OCI-LY7 (cell line): Measurements from ENCODE around the gene SPR. TPM values are rescaled to one million over a fixed set of nuclear protein-coding genes. Genes with fewer than 3 reads are reported as not detected.
A peak's percentile ranks its signal among the peaks of the same experiment; 100 is the strongest.

Source experiments
- BruUV-seq: library from RNA; stranded (reverse); fragments of 400-500 nt; replicated peaks from 2 replicates; lab custom pipeline; 2021; lab: Mats Ljungman, UMichigan
- CTCF ChIA-PET: fragments of 300-600 bp; sonication (Branson Sonifier 250); formaldehyde crosslinking; loops from one replicate; lab custom pipeline; 2022; ENCODE audit warnings: antibody characterized with exemption; ENCODE audit not compliant: unreplicated experiment; lab: Charles Lee
- POLR2A ChIA-PET: fragments of 300-600 bp; sonication (Branson Sonifier 250); formaldehyde crosslinking; loops from one replicate; lab custom pipeline; 2022; ENCODE audit warnings: antibody characterized with exemption; lab: Charles Lee
- DNase-seq: peaks from one replicate; pipeline ENCODE4 v3.0.0-alpha.2; 2015; ENCODE audit warnings: low spot score
- H2AFZ ChIP-seq: fragments of 200-600 bp; sonication (generic), shearing (Covaris generic); 2 replicates; pipeline ENCODE4 v1.6.1; 2014; ENCODE audit warnings: mild to moderate bottlenecking, antibody characterized with exemption, low read length, moderate library complexity
- H3K27ac ChIP-seq: fragments of 200-600 bp; sonication (generic); 2 replicates; pipeline ENCODE4 v1.5.1; 2014; ENCODE audit warnings: mixed run types, low read depth, mild to moderate bottlenecking, moderate library complexity, low read length, inconsistent platforms; ENCODE audit not compliant: poor library complexity, severe bottlenecking
- H3K36me3 ChIP-seq: fragments of 200-600 bp; sonication (generic); 2 replicates; pipeline ENCODE4 v1.6.1; 2014; ENCODE audit warnings: mild to moderate bottlenecking, antibody characterized with exemption, low read length, moderate library complexity, mixed read lengths; ENCODE audit not compliant: insufficient read depth
- H3K4me1 ChIP-seq: fragments of 200-600 bp; sonication (generic); 2 replicates; pipeline ENCODE4 v1.5.1; 2014; ENCODE audit warnings: mild to moderate bottlenecking, low read length; ENCODE audit not compliant: insufficient read depth, poor library complexity, severe bottlenecking
- H3K4me2 ChIP-seq: fragments of 200-600 bp; sonication (generic); 2 replicates; pipeline ENCODE4 v1.6.1; 2014; ENCODE audit warnings: mild to moderate bottlenecking, low read length
- H3K4me3 ChIP-seq: fragments of 200-600 bp; sonication (generic); 2 replicates; pipeline ENCODE4 v1.5.1; 2014; ENCODE audit warnings: mild to moderate bottlenecking, low read depth, low read length; ENCODE audit not compliant: poor library complexity, severe bottlenecking
- H3K79me2 ChIP-seq: fragments of 200-600 bp; sonication (generic); 2 replicates; pipeline ENCODE4 v1.6.1; 2016; ENCODE audit warnings: low read depth, mild to moderate bottlenecking, low read length, moderate library complexity, mixed read lengths; ENCODE audit not compliant: insufficient read depth
- H3K9me2 ChIP-seq: fragments of 200-600 bp; sonication (generic); 2 replicates; pipeline ENCODE4 v1.6.1; 2016; ENCODE audit warnings: mild to moderate bottlenecking, low read length, mixed read lengths; ENCODE audit not compliant: insufficient read depth
- H3K9me3 ChIP-seq: fragments of 200-600 bp; sonication (generic); 2 replicates; pipeline ENCODE4 v1.6.1; 2014; ENCODE audit warnings: mild to moderate bottlenecking, mixed run types, low read length, mixed read lengths
- H4K20me1 ChIP-seq: fragments of 200-600 bp; sonication (generic); 2 replicates; pipeline ENCODE4 v1.6.1; 2014; ENCODE audit warnings: mild to moderate bottlenecking, antibody characterized with exemption, low read length, moderate library complexity, mixed read lengths; ENCODE audit not compliant: insufficient read depth
- EZH2phosphoT487 ChIP-seq: fragments of 200-600 bp; sonication (generic); IDR thresholded peaks from 2 replicates; pipeline ENCODE4 v1.6.1; 2018; ENCODE audit warnings: low read depth, borderline replicate concordance, mild to moderate bottlenecking, mixed run types, antibody characterized with exemption, low read length, moderate library complexity, mixed read lengths
- intact Hi-C: fragments of 100-400 bp; cut with micrococcal nuclease; formaldehyde crosslinking; loops from one replicate; pipeline ENCODE4 v1.10.0; 2022; ENCODE audit not compliant: unreplicated experiment
- total RNA-seq, 2 experiments: library from RNA; depleted of rRNA in 1 of 2; stranded (reverse); fragments of >200 nt in 1 of 2; shearing (Covaris generic) in 1 of 2; gene quantifications; 2 replicates each; pipeline ENCODE4 v1.2.3, GENCODE V29; 2014 to 2022
- TF ChIP-seq, protein P1 (sequence below): fragments of 200-600 bp; sonication (generic); conservative IDR thresholded peaks from 2 replicates; pipeline ENCODE4 v1.5.1; 2014; ENCODE audit warnings: mild to moderate bottlenecking, antibody characterized with exemption, low read length, moderate library complexity, mixed read lengths

Gene SPR
- total RNA-seq, 2 experiments from 2014 or later, result not detected

DNA sequence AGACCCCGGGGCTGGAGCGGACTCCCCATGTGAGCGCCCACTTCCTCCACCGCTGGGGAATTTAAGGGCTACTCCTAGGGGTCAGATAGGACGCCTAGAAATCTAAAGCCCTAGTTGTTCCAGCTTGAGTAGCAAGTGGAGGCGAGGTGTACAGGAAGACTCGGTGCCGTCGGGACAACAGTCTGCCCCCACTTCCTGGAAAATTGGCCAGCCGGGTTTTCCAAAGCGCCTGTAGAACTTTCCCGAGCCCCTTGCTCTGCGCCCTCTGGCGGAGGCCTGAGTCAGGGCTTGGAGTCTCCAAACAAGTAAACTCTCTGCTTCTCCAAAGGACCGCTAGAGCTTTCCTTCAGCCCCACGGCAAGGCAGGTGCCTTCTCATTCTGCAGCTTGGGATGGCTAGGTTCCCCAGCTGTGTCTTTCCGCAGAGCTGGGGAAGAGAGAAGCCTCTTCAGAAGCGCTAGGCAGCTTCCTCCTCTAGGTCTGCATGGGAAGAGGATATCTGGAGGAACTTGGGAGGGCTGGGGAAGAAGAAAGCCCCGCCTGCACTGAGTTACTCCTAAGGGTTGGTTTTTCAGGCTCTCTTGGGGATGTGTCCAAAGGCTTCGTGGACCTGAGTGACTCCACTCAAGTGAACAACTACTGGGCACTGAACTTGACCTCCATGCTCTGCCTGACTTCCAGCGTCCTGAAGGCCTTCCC, 681 bp downstream of the SPR start:
- TF ChIP-seq, protein P1, sequence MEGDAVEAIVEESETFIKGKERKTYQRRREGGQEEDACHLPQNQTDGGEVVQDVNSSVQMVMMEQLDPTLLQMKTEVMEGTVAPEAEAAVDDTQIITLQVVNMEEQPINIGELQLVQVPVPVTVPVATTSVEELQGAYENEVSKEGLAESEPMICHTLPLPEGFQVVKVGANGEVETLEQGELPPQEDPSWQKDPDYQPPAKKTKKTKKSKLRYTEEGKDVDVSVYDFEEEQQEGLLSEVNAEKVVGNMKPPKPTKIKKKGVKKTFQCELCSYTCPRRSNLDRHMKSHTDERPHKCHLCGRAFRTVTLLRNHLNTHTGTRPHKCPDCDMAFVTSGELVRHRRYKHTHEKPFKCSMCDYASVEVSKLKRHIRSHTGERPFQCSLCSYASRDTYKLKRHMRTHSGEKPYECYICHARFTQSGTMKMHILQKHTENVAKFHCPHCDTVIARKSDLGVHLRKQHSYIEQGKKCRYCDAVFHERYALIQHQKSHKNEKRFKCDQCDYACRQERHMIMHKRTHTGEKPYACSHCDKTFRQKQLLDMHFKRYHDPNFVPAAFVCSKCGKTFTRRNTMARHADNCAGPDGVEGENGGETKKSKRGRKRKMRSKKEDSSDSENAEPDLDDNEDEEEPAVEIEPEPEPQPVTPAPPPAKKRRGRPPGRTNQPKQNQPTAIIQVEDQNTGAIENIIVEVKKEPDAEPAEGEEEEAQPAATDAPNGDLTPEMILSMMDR, result peak; percentile 79
- TF ChIP-seq EZH2phosphoT487, result no peak
- H3K36me3 ChIP-seq, result no peaks in the 10 kb centered on the region
- DNase-seq, result peak; percentile 33
- H4K20me1 ChIP-seq, result no peaks in the 10 kb centered on the region
- no peaks in the 10 kb centered on the region for H3K9me3 ChIP-seq
- POLR2A ChIA-PET, result no interaction called here
- peak overlapping the region; percentile 26 for H3K4me2 ChIP-seq
- H3K27ac ChIP-seq, result no peak overlapping the region
- CTCF ChIA-PET, result no interaction called here
- no peak overlapping the region for H3K4me3 ChIP-seq
- no peaks in the 10 kb centered on the region for H3K4me1 ChIP-seq
- H3K79me2 ChIP-seq, result no peaks in the 10 kb centered on the region
- intact Hi-C loops, result no loop called here
- no TSS peak for BruUV-seq
- H3K9me2 ChIP-seq, result no peaks in the 10 kb centered on the region
- no peak overlapping the region for H2AFZ ChIP-seq

DNA sequence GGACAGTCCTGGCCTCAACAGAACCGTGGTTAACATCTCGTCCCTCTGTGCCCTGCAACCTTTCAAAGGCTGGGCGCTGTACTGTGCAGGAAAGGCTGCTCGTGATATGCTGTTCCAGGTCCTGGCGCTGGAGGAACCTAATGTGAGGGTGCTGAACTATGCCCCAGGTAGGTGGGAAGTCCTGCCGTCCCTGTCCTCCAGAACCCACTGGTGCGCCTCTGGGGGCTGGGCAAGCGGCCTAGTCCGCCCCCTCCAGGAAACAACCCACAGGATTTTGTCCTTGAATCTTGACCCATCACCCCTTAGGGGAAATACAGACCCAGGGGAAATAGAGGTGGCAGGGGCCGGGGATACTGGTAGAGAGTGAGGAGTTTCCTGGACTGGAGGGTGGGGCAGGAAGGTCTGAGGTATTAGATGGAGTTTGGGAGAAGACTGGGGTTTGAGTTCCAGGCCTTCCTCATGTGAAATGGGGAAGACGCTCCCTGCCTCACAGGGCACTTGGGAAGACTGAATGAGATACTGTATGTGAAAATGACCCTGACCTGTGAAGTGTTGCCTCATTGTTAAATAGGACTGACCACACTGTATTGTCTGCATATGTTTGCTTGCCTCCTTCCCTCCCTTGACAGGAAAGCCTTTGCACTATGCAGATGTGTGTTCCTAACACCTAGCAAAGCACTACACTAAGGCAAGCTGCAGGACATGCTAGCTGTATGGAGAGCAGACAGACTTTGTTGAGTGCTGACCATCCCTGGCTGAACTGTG, 1.4 kb downstream of the SPR start:
- no peak for DNase-seq
- Histone ChIP-seq H2AFZ (no peak overlapping the region), H3K4me3 (no peak overlapping the region), H3K27ac (no peak overlapping the region), H3K9me2 (no peaks in the 10 kb centered on the region), H3K9me3 (no peaks in the 10 kb centered on the region), H4K20me1 (no peaks in the 10 kb centered on the region), H3K4me1 (no peaks in the 10 kb centered on the region), H3K79me2 (no peaks in the 10 kb centered on the region), H3K4me2 (no peak overlapping the region), H3K36me3 (no peaks in the 10 kb centered on the region)
- intact Hi-C loops, result no loop called here
- ChIA-PET CTCF (no interaction called here), POLR2A (no interaction called here)
- no TSS peak for BruUV-seq
- TF ChIP-seq EZH2phosphoT487, result no peak
- TF ChIP-seq, protein P1, result no peak

DNA sequence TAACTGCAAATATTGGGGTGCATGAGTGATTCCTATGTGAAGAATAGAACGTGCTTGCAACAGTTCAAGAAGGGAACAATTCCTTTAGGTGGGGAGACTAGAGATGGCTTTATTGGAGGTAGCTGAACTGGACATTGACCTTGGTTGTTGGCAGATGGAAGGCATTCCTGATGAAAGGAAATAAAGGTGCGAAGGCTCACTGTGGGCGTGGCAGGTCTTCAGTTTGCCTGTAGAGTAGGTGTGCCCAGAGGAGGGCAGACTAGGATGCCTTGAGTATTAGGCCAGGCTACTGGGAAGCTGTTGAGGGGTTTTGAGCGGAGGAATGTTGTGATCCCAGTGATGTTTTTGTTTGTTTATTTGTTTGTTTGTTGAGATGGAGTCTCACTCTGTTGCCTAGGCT, 2.8 kb downstream of the SPR start:
- H3K4me3 ChIP-seq, result no peak overlapping the region
- no peak overlapping the region for H2AFZ ChIP-seq
- intact Hi-C loops, result loop anchor here (5.0 kb wide), 1 partner anchor 272 kb away; no protein-coding TSS in a partner anchor
- H4K20me1 ChIP-seq, result no peaks in the 10 kb centered on the region
- no TSS peak for BruUV-seq
- no peaks in the 10 kb centered on the region for H3K36me3 ChIP-seq
- ChIA-PET CTCF (no interaction called here), POLR2A (no interaction called here)
- no peaks in the 10 kb centered on the region for H3K9me2 ChIP-seq
- no peaks in the 10 kb centered on the region for H3K4me1 ChIP-seq
- H3K4me2 ChIP-seq, result no peak overlapping the region
- no peaks in the 10 kb centered on the region for H3K9me3 ChIP-seq
- no peaks in the 10 kb centered on the region for H3K79me2 ChIP-seq
- no peak overlapping the region for H3K27ac ChIP-seq
- TF ChIP-seq, protein P1, result no peak
- TF ChIP-seq EZH2phosphoT487, result no peak
- no peak for DNase-seq
